GM11168 (cell line): ENCODE data around the gene TNRC18.

Source experiments
- in situ Hi-C: fragments of 300-500 bp; cut with MboI; formaldehyde crosslinking; loops from one replicate; pipeline ENCODE4 v1.12.0; 2022; ENCODE audit warnings: low sequenced_read_pairs; ENCODE audit not compliant: unreplicated experiment

The TNRC18 gene

DNA sequence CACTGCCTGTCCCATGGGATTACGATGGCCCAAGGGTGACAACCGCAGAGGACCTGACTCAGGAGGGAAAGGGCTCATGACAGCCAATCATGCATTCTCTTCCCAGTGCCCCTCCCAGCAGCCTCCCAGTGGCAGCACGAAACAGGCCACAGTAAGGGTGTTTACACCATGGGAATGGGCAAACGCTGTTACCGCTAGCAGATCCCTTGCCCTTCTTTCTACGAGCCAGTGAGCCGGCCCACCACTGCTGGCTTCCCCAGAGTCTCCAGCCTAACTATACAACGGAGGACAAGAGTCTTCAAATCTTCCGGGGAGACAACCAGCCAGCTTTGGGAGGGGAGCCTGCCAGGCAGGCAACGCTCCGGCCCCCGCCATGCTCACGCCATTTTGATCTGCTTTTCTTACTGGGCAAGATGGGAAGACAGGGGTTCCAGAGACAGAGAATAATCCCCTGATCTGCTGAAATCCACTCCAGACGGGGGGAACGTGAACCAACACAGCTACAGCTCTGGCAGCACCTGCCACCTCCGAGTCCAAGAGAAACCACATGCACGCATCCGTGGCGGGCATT lies 71.1 kb downstream of the TNRC18 start:
- in situ Hi-C loops, result no loop called here

DNA sequence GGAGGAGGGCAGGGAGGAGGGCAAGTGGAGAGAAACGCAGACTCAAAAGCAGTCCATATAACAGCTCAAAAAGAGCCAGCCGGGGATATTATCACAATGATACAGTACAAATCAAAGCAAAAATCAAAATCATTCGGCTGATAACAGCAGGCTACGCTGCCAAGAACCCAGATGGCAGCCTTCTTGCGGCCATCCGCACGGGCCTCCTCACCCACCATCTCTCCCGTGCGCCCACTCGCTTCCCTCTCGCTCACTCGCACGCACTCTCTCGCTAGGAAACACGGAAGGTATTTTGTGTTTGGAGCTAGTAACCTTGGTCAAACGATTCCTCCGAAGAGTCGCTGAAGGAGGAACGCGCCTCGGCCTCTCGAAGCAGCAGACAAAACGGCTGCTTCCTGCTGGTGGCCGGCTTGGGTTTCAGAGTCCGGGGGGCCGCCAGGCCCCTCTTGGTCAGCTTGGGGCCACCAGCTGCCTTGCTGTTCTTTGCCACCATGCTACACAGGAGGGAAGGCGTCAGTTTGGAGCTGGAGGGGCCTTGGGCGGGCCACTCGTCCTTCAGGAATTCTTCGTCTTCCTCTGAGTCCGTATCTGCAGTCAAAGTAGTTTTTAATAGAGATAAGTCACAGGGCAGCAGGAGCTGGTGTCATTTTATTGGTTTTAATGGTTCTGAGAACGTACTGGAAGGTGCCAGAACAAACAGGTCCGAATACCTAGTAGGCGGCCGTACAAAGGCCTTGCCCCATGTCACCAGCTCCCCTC lies 71.9 kb downstream of the TNRC18 start:
- in situ Hi-C loops, result no loop called here

DNA sequence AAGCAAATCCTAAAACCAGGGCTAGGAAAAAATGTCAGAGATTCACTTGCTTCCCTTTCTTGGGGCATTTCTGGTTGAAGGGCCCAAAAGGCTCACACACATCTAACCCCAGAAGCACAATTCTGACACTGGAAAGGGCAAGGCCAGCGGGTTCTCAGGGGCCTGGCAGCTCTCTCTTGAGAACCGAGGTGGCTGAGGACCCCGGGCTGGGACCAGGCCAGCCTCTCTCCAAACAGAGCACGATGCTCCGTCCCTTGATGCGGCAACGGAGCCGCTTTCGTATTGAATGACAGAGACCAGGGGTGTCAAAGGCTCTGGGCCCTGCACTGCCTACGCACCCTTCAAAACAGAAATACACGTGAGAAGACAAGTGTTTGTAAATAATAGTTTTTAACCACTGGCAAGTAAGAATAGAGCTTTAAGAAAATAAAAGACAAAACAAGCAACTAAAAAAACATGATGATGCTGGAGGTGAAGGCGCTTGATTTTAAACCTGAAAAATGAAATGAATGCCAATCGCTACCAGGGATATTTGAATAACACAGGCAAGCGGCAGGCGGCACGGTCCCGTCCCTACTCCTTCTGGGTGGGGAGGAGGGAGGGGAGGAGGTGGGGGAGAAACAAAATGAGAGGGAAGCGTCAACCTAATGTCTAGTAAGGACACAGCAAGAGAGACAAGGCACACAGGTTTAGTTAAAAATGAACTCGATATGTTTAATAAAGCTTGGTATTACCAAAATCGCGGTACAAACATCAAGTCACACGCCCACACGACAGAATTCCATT lies 72.8 kb downstream of the TNRC18 start:
- in situ Hi-C loops, result no loop called here

DNA sequence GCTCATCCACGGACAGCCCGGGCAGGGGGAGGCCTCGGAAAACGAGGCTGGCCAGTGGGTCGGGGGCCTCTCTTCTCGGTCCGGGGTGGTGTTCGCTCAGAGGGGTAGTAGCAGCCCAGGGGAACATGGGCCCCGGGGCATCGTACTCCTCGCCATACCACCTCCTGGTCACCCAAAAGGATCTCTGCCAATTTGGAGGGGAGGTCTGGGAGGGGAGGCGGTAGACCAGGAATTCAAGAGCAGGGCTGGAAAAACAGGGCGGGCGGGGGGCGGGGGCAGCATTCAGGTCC lies 73.5 kb downstream of the TNRC18 start:
- in situ Hi-C loops, result no loop called here

DNA sequence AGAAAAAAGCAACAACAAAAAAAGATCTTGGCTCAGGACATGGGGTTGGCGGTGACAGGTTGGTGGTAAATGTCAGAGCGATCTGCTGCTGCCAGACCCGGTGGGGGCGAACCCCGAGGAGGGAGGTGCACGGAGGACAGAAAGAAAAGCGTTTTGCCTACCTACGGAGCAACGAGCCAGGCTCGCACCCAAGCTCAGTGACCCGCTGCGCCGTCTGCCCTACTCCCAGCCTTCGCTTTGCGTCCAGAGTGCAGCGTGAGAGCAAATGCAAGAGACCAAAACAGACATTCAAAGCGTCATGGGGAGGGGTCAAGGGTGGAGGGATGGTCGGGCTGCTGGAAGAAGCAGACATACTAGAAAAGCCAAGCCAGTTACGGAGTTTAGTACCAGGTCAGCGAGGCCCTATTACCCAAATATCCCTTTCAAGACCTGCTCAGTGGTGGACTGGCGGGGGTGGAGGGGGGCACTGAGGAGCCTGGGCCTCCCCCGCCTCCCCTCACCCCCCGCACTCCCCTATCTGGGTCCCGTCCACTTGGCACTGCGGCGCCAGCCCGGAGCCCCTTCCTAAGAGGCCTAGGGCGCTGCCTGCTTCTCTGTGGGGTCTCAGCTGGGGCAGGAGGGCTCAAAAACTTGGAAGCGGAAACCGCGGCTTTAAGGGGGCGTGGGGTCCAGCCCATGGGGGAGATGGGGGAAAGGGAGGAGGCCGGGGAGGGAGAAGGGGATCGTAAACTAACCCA lies 74.0 kb downstream of the TNRC18 start:
- in situ Hi-C loops, result no loop called here

DNA sequence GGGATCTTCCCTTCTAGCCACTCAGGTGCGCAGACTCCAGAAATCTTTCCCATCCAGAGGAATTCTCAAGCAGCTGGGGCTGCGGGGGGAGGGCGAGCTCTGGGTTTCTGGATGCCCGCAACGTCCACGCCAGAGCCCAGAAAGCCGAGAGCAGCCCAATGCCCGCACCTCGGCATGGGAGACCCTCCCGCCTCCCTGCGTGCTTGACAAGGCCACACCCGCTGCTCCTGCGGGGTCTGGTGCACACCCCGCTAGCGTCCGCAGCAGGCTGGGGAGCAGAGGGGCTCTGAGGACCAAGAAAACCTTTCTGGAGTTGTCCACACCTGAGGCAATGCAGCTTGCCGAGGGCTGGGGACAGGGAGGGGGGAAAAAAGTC lies 74.6 kb downstream of the TNRC18 start:
- in situ Hi-C loops, result no loop called here

DNA sequence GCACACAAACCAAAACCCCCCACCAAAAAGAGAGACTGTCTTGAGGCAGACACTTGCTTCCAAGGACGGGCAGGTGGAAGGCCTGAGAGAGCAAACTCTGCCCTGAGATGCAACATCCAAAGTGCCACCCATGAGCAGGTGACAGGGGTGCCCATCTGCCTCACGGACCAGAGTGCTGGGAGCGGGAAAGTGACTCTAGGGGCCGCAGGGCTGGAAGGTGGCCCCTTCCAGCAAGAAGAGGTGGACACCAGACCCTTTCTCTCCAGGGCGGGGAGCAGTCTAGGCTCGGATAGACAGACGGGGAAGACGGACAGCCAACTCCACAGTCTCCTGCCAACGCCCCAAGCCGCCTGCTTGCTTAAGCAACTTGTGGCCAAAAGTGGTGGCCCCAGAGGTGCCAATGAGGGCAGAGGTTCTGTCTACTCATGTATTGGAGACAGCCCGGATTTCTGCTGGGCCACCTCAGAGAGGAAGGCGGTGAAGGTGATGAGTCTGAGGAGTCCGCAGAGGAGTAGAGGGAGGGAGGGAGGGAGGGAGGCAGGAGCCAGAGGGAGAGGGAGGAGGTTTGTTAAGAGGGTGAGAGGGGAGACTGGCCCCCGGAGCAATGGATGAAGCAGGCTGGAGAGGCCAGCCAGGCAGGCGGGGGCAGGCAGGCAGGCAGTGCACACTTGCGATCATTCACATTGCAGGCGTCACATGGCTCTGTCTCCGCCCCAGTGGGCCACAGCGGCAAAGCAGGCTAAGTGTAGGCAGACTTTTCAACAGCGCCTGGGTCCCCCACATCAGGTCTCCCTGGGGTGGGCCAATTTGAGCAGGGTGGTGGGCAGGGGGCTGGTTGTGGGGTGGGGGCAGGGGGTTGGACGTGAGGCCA lies 75.3 kb downstream of the TNRC18 start:
- in situ Hi-C loops, result no loop called here

DNA sequence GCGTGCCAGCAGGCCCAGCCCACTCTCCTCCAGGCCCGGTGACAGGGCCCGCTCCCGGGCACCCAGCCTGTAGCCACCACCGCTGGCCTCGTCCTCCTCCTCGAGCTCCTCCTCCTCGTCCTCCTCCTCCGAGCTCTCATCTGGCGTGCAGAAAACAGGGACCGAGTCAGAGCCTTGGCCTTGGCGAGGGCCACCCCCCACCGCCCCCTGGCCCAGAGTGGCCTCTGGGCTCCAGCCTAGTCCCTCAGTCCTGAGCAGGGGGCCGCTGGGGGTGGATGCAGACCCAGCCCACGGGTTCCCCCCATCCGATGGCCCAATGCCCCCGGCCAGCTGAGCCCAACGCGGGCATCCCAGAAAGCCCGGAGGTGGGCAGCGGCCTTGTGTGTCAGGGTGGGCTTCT lies 78.0 kb downstream of the TNRC18 start:
- in situ Hi-C loops, result no loop called here

DNA sequence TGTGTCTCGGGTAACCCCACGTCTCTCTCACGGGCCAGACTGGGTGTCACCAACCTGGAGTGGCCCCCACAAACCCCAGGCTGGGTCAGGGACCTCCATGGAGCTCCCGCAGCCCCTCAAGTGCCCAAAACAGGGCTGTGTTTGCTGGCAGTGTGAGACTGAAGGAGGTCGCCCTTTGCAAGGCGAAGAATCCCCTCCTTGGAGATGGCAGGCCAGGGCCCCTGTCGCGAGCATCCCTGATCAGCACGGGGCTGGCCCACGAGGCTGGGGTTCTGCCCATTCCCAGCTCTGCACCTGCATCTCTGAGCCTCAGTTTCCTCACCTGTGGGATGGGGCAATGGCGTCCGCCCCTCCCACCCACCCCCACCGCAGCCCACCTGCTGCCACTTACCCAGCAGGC lies 78.5 kb downstream of the TNRC18 start:
- in situ Hi-C loops, result no loop called here

DNA sequence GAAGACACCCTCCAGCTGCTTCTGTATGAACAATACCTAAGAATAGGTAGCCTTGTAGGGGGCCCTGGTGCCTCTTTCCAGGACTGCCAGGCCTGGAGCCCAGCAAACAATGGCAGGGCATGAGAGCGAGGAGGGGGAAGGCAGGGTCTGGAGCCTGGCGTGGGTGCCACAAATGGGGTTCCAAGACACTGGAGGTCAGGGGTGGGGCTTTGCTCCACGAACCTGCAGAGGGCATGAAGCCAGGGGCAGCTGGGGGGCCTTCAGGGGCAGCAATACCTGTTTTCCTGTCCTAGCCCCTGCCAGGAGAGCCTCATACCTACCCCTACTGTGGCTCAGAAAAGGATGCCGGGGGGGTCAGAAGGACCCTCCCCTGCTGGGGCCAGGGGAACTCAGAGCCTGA lies 79.3 kb downstream of the TNRC18 start:
- in situ Hi-C loops, result no loop called here

DNA sequence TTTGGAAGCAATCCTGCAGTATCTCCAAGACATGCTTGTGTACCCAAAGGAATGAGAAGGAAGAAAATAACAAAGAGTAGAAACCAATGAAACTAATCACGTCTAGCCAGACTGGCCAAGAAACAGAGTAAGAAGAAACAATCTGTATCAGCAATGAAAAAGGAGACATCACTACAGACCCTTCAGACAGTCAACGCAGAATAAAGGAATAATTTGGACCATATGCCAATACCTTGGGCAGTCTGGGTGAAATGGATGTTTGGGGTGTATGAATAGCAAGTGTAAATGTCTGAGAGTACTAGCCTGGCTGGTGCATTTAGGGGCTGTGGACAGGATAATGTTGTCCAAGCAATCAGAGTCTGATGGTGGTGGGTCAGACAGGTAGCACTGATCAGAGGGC lies 79.8 kb downstream of the TNRC18 start:
- in situ Hi-C loops, result no loop called here

DNA sequence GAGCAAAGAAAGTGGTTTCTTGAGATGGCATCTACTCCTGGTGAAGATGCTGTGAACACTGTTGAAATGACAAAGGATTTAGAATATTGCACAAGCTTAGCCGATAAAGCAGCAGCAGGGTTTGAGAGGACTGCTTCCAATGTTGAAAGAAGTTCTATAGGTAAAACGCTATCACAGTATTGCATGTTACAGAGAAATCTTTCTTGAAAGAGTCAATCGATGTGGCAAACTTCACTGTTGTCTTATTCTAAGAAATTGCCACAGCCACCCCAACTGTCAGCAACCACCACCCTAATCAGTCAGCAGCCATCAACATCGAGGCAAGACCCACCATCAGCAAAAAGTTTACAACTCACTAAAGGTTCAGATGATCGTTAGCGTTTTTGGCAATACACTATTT lies 81.0 kb downstream of the TNRC18 start:
- in situ Hi-C loops, result no loop called here

DNA sequence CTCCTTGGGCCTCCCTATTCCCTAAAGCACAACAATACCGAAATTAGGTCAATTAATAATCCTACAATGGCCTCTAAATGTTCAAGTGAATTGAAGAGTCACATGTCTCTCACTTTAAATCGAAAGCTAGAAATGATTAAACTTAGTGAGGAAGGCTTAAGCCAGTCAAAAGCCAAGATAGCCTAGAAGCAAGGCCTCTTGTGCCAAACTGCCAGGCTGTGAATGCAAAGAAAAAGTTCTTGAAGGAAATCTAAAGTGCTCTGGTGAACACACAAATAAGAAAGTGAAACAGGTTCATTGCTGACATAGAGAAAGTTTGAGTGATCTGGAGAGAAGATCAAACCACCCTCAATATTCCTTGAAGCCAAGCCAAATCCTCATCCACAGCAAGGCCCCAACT lies 83.7 kb downstream of the TNRC18 start:
- in situ Hi-C loops, result no loop called here

DNA sequence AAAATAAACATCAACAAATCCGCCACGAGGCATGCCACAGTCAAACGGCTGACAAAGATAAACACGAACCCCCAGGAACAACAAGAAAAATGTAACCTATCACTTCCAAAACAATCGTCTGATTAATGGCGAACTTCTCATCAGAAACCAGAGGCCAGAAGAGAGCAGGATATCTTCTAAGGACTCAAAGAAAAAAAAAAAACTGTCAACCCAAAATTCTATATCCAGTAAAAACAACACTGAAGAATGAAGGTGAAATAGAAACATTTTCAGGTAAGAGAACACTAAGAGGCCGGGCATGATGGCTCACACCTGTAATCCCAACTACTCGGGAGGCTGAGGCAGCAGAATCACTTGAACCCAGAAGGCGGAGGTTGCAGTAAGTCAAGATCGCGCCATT lies 86.6 kb downstream of the TNRC18 start:
- in situ Hi-C loops, result no loop called here

DNA sequence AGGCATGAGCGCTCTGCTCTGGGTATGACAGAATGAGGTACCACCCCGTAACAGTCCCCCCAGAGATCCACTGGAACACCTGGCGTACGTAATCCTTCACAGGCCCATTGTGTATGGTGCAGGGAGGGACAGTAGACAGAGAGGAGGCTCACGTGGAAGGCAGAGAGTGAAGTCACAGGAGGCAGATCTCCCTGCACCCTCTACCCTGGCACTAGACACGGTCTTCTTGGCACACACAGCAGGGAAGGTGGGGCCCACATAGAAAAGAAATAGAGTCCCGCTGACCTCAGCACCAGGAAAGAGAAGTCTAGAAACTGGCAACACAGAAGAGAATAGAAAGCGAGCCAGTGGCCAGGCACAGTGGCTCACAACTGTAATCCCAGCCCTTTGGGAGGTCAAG lies 89.0 kb downstream of the TNRC18 start:
- in situ Hi-C loops, result no loop called here

DNA sequence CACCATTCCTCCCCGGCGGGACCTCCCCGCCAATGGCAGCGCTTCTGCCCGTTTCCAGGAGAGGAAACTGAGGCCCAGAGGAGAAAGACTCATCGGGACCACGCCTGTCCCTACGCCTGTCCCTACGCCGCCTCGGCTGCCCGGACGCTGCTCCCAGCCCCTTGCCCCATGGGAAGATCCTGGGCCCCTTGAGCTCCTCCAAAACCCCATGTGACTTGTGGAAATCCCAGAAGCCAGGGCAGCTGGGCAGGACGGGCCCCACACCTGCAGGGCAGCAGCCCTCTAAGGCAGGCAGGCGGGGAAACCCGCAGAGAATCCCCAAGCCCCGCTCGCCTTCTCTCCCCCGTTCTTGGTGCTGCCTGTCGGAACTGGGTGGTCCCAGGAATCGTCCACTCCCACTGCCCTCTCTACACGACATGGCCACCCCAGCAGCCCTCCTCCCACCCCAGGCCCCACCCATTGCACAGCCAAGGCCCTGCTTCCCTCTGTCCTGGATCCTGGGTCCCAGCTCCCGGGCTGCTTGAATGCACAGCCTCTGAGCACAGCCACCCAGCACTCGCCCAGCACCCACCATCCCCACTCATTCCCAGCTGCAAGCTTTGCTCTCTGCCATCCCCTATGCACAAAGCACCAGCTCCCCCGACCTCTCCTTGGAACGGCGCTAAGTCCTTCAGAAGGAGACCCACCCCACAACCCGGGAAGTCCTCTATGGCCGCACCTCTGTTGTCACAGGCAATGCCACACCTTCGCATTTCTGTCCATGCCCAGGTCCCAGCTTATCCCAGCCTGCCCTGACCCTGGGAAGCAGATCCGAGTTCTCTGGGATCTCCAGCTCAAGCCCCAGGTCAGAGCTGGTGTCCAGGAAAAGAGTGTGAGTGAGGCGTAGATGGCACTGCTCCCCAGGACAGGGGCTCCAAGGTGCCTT lies 90.3 kb downstream of the TNRC18 start:
- in situ Hi-C loops, result no loop called here

DNA sequence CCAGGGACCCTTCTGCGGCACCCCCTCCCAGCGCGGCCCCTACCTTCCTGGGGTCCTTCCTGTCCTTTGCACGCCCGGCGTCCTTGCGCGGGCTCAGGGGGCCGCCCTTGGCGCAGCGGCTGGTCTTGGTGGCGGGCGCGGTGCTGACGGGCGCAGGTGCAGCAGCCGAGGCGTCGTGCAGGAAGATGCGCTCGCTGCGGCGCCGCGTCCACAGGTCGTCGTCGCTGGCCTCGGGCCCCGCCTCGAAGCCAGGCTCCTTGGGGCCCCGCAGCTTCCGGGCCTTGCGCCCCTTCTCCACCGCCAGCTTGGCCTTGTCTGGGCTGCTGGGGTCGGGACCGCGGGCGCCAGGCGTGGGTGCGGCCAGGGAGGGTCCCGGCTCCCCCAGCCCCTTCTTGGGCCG lies 91.1 kb downstream of the TNRC18 start:
- in situ Hi-C loops, result no loop called here

DNA sequence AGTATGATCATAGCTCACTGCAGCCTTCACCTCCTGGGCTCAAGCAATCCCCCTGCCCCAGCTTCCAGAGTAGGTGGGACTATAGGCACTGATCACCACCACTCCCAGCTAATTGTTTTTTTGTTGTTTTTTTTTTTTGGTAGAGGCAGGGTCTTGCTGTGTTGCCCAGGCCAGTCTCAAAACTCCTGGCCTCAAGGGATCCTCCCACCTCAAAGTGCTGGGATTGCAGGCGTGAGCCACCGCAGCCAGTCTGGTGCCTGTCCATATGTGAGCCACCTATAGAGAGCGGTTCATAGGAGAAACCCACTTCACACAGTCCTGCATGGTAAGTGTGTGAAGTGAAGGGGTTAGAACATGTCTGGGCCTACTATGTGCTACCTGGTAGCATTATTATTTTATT lies 93.3 kb downstream of the TNRC18 start:
- in situ Hi-C loops, result no loop called here

DNA sequence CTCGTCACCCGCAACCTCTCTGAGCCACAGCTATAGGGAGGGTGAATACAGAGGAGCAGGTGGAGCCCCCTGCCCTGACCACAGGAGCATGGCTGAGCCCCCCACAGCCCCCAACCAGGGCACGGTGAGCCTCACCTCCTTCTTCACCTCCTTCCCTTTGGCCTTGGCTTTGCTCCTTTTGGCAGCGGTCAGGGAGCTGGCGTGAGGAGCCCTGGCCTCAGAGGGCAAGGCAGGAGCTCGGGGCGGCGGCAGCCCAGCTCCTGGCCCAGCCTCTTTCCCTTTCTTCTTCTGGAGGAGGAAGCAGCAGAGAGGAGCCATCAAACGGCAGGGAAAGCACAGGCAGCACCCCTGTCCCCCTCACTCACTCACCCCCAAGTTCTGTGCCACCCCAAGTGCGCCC lies 98.7 kb downstream of the TNRC18 start:
- in situ Hi-C loops, result no loop called here
